Activated CD4-positive, alpha-beta T cell treated with anti-CD3 and anti-CD28 coated beads for 24 hours (primary cell): ENCODE measurements around the gene CDH23.

Experiments used
- DNase-seq, 2 donors: peaks; one replicate each; pipeline ENCODE4 v3.0.0-alpha.2; 2020; ENCODE audit warnings: low read depth in 2 of 2

CDH23 gene

GRCh38 chr10:71486484-71487114 is 89.9 kb downstream of the CDH23 start:
- DNase-seq = peak; percentile 13 to 41

- DNase-seq = no peak
Observed at GRCh38 chr10:71487726-71488125, 91.0 kb downstream of the CDH23 start.

- DNase-seq = no peak
Observed at GRCh38 chr10:71489077-71489476, 92.4 kb downstream of the CDH23 start.

- no peak for DNase-seq
Observed at GRCh38 chr10:71492872-71493271, 96.2 kb downstream of the CDH23 start.

GRCh38 chr10:71493741-71494140 is 97.0 kb downstream of the CDH23 start:
- DNase-seq = no peak

GRCh38 chr10:71494476-71494875 is 97.8 kb downstream of the CDH23 start:
- no peak for DNase-seq

DNA sequence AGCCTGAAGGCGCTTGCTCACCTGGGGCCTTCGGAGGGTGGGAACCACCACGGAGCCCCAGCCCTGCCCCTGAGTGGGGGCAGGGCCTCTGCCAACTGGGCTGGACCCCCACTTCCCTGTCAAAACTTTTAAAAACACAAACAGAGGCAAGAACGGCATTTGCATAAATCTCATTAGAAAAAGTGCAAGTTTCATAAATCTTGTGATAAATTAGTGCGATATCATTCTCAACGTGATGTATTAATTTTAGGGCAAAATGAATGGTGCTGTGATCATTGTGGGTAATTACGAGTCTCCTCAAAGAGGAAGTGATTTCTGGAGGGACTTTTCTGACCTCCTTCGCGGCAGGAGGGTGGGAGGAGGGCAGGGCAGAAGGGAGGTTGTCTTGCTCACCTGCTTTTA is 98.3 kb downstream of the CDH23 start:
- no peak for DNase-seq

- no peak for DNase-seq
Observed at GRCh38 chr10:71496927-71497762, 100.4 kb downstream of the CDH23 start.

DNA sequence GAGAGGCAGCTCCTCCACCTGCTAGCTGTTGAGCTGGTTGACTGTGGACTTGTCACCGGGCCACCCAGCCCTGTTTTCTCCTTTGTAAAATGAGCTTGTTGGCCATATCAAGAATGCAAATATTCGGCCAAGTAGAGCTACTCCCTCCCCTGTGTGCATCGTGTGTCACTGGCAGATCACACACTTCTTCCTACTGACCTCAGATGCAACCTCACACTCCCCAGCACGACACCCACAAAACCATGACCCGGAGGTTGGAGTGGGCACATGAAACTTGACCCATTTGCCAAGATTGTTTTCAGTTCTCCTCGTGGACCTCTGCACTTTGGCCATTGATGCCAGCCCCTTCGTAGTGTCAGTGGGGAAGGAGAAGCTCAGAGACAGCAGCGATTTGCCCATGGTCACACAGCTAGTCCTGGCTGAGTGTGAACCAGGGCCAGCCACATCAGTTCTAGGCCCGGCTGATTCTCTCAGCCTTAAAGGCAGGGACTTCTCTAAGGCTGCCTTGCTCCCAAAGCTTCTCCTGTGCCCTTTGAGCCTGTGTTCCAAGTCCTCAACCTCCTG is 101.1 kb downstream of the CDH23 start:
- DNase-seq = no peak

DNA sequence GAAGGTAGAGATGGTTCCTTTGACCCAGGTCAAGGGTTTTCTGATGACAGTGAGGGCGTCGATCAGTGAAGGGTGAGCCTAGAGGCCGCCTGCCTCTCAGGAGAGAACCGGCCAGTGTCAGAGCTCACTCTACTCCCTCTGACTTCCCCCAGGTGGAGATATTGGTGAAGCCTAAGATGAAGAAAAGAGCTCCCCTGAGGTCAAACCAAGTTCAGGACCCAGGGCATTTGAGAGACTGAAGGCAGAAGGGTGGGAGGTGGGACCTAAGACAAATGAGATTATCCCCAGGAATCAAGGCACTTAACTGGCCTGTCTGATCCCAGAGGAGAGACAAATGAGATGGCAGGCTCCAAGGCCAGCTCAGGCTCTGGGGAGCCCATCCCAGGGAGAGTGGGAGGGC is 104.7 kb downstream of the CDH23 start:
- no peak for DNase-seq

DNA sequence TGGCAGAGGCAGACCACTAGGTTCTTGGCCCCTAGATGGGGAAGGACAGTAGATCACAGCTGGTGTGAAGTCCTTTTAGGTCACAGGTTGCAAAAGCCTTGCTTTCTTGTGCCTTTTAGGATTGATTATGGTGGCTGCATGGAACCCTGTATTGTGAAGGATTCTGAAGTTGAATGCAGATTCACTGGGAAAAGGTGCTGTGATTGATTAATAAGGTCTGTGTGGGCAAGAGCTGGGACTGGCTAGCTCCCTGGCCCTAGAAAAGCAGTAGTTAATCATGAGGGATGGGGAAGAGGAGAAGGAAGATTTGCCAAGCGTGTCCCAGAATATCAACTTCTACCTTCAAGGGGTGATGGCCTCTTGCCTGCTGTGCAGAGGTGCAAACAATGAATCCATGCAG is 105.5 kb downstream of the CDH23 start:
- DNase-seq = no peak

GRCh38 chr10:71502851-71503250 is 106.1 kb downstream of the CDH23 start:
- no peak for DNase-seq

- DNase-seq = no peak
Observed at GRCh38 chr10:71504168-71504567, 107.4 kb downstream of the CDH23 start.

GRCh38 chr10:71504570-71504969 is 107.8 kb downstream of the CDH23 start:
- DNase-seq = no peak

DNA sequence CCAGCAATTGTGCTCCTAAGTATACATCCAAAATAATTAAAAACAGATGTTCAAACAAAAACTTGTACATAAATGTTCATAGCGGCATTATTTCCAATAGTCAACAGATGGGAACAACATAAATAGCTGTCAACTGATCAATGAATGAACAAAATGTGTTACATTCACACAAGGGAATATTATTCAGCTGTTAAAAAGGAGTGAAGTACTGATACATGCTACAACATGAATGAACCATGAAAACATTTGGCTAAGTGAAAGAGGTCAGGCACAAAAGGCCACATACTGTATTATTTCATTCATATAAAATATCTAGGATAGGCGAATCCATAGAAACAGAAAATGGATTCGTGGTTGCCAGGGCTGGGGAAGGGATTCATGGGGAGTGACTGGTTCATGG is 109.1 kb downstream of the CDH23 start:
- DNase-seq = no peak

DNA sequence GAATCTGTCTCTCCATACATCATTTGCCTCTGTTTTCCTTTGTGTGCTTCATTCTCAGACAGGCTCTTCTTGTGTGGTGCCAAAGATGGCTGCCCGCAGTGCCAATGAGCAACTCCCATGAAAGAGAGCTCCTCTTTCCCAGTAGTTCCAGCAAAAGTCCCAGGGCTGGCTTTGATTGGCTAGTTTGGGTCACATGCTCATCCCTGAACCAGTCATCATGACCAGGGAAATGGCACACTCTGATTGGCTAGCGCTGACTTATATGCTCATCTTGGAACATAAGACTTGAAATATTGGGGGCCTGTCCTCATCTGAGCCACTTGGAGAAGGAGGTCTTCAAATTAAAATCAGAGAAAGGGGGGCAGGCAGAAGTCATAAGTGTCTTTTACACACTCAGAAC is 112.7 kb downstream of the CDH23 start:
- no peak for DNase-seq

DNA sequence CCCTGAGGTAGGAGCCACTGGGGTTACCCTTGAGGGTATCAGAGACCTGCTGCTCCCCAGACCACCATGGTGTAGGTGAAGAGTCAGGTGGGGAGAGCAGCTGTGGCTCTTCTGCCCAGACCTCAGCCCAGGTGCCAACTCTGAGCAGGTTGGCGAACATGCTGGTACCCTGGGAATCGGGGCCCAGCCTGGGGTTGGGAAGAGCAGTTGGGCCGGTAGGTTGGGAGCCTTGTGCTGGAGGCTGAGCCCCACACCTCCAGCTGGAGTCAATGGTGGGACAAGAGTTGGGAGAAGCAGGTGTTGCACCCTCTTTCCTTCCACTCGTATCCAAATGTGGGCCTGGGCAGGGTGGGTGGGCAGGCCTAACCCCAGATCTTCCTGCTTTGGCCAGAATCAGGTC is 114.5 kb downstream of the CDH23 start:
- no peak for DNase-seq

DNA sequence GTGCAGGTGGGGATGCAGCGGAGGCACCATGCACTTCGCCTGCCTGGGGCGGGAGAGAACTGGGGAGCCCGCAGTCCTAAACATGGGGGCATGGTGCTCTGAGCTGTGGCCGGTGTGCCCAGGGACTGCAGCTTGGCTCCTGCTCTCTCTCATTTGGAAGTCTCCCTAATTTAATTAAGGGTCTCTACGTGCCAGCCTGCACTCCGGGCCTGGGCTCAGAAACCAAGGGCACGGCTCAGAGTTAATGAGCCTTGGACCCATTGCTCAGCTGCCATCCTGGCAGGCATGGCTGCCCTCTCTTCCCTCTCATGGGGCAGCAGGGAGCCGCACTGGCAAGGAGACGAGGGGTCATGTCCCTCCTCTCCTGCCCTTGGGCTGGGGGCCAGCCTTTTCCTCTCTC is 115.6 kb downstream of the CDH23 start:
- no peak for DNase-seq

- no peak for DNase-seq
Observed at GRCh38 chr10:71512761-71513539, 116.2 kb downstream of the CDH23 start.

GRCh38 chr10:71513540-71513853 is 116.8 kb downstream of the CDH23 start:
- no peak for DNase-seq

DNA sequence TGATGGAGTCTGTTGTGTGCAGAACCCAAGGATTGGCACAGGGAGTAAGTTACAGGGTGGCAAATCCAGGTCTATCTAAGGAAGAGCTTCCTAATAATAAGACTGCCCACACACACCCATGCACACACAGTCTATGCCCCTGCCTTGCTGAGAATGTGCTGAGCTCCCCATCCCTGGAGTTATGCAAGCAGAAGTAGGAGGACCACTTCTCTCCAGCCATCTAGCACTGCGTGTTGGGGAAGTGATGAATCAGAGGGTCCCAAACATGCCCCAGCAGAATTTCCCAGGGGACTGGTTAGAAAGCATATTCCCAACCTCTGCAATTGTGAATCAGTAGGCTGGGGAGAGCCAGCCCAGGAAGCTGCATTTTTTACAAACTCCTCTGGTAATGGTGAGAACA is 117.2 kb downstream of the CDH23 start:
- no peak for DNase-seq

GRCh38 chr10:71515531-71516172 is 118.9 kb downstream of the CDH23 start:
- DNase-seq = no peak
